ENCODE results near the gene SMARCD1.

The SMARCD1 gene

GRCh38 chr12:50058743-50059312, 26.3 kb upstream of the SMARCD1 start:
- no peak for TF ChIP-seq TAF1 (IDR thresholded peaks at IDR 0.05; ENCODE audit: borderline replicate concordance, insufficient read depth, low read length)
- TF ChIP-seq FOXP2 (optimal IDR thresholded peaks at IDR 0.05; ENCODE audit: borderline replicate concordance, extremely low read depth, extremely low read length, insufficient read depth): no peak
- no peak for TF ChIP-seq REST (IDR thresholded peaks at IDR 0.05; ENCODE audit: insufficient read depth in 1 of 2, low read depth in 2 of 2, low read length in 2 of 2)
- no peak for TF ChIP-seq SIN3A (IDR thresholded peaks at IDR 0.05; ENCODE audit: borderline replicate concordance, insufficient read depth, low read length)
- no peak for TF ChIP-seq POLR2AphosphoS5 (IDR thresholded peaks at IDR 0.05; ENCODE audit: low read depth, low read length)

GRCh38 chr12:50059440-50060119, 25.6 kb upstream of the SMARCD1 start:
- no peak for TF ChIP-seq REST (IDR thresholded peaks at IDR 0.05; ENCODE audit: insufficient read depth in 1 of 2, low read depth in 2 of 2, low read length in 2 of 2)
- TF ChIP-seq FOXP2 (optimal IDR thresholded peaks at IDR 0.05; ENCODE audit: borderline replicate concordance, extremely low read depth, extremely low read length, insufficient read depth): no peak
- no peak for TF ChIP-seq TAF1 (IDR thresholded peaks at IDR 0.05; ENCODE audit: borderline replicate concordance, insufficient read depth, low read length)
- no peak for TF ChIP-seq SIN3A (IDR thresholded peaks at IDR 0.05; ENCODE audit: borderline replicate concordance, insufficient read depth, low read length)
- no peak for TF ChIP-seq POLR2AphosphoS5 (IDR thresholded peaks at IDR 0.05; ENCODE audit: low read depth, low read length)

- TF ChIP-seq POLR2AphosphoS5 (IDR thresholded peaks at IDR 0.05; ENCODE audit: low read depth, low read length) (no peak), SIN3A (IDR thresholded peaks at IDR 0.05; ENCODE audit: borderline replicate concordance, insufficient read depth, low read length) (no peak), REST (IDR thresholded peaks at IDR 0.05; ENCODE audit: insufficient read depth in 1 of 2, low read depth in 2 of 2, low read length in 2 of 2) (no peak), FOXP2 (optimal IDR thresholded peaks at IDR 0.05; ENCODE audit: borderline replicate concordance, extremely low read depth, extremely low read length, insufficient read depth) (no peak), TAF1 (IDR thresholded peaks at IDR 0.05; ENCODE audit: borderline replicate concordance, insufficient read depth, low read length) (no peak)
Measured at GRCh38 chr12:50060120-50060468, 25.0 kb upstream of the SMARCD1 start.

- TF ChIP-seq TAF1 (IDR thresholded peaks at IDR 0.05; ENCODE audit: borderline replicate concordance, insufficient read depth, low read length) (no peak), FOXP2 (optimal IDR thresholded peaks at IDR 0.05; ENCODE audit: borderline replicate concordance, extremely low read depth, extremely low read length, insufficient read depth) (no peak), SIN3A (IDR thresholded peaks at IDR 0.05; ENCODE audit: borderline replicate concordance, insufficient read depth, low read length) (no peak), POLR2AphosphoS5 (IDR thresholded peaks at IDR 0.05; ENCODE audit: low read depth, low read length) (no peak), REST (IDR thresholded peaks at IDR 0.05; ENCODE audit: insufficient read depth in 1 of 2, low read depth in 2 of 2, low read length in 2 of 2) (no peak)
Measured at GRCh38 chr12:50061171-50061570, 24.0 kb upstream of the SMARCD1 start.

All from PFSK-1 (cell line).